Duodenal mucosa (tissue), 2 donors: Measurements from ENCODE around the gene SLC17A9.

Experiments
- H3K27ac ChIP-seq: one replicate; pipeline ENCODE4 v1.7.0; 2013; ENCODE audit warnings: low read depth, low read length
- H3K27me3 ChIP-seq, 2 donors: one replicate each; pipeline ENCODE4 v1.7.0; 2013; ENCODE audit warnings: low read length in 2 of 2, control low read depth in 1 of 2; ENCODE audit not compliant: insufficient read depth in 2 of 2, control insufficient read depth in 1 of 2
- H3K36me3 ChIP-seq, 2 donors: one replicate each; pipeline ENCODE4 v1.7.0; 2013; ENCODE audit warnings: low read length in 2 of 2, control low read depth in 1 of 2; ENCODE audit not compliant: insufficient read depth in 2 of 2, control insufficient read depth in 1 of 2
- H3K4me1 ChIP-seq, 2 donors: one replicate each; pipeline ENCODE4 v1.7.0; 2013; ENCODE audit warnings: low read length in 2 of 2, control low read depth in 1 of 2; ENCODE audit not compliant: insufficient read depth in 2 of 2, control insufficient read depth in 1 of 2
- H3K4me3 ChIP-seq, 2 donors: one replicate each; pipeline ENCODE4 v1.7.0; 2013; ENCODE audit warnings: low read length in 2 of 2, low read depth in 1 of 2
- H3K9ac ChIP-seq, 2 donors: one replicate each; pipeline ENCODE4 v1.7.0; 2013; ENCODE audit warnings: low read length in 2 of 2, low read depth in 1 of 2
- H3K9me3 ChIP-seq, 2 donors: one replicate each; pipeline ENCODE4 v1.7.0; 2013; ENCODE audit warnings: low read length in 2 of 2, control low read depth in 1 of 2; ENCODE audit not compliant: control insufficient read depth in 1 of 2

The SLC17A9 gene

DNA sequence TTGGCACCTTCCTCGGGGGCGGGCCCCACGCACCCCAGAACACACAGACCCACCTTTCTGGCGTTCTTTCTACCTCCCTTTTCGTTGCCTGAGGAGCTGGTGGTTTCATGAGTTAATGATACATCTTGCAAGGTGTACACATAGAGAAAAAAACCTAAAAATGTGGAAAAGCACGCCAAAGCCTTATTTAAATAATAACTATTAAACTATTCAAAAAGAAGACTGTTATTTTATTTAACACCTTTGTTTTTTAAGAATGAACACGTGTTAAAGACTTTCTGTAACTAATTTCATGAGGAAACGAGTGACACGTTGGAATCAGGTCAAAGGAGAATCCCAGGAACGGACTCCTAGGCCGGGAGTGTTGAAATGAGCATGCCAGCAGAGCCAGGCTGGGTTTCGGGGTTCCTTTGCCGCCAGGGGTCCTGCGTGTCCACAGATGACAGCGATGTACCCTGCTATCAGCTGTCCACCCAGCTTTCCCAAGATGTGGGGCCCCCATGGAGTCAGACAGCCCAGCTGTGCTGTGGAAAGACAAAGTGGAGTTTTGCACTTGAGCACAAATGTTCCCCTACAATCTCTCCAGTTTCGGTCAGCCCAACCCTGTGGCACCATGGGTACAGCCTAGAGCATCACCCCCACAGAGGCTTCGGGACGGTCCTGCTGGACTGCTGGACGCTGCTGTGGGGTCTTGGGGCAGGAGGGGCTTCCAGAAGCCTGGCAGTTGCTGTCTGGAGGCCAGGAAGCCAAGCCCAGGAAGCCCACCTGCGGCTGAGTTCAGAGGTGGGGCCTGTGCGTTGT lies 16.1 kb downstream of the SLC17A9 start:
- no peak overlapping the region for H3K4me3 ChIP-seq
- peaks cover 18 to 20% of the 10 kb centered on the region in 2 donors for H3K27me3 ChIP-seq
- no peak overlapping the region for H3K9ac ChIP-seq

DNA sequence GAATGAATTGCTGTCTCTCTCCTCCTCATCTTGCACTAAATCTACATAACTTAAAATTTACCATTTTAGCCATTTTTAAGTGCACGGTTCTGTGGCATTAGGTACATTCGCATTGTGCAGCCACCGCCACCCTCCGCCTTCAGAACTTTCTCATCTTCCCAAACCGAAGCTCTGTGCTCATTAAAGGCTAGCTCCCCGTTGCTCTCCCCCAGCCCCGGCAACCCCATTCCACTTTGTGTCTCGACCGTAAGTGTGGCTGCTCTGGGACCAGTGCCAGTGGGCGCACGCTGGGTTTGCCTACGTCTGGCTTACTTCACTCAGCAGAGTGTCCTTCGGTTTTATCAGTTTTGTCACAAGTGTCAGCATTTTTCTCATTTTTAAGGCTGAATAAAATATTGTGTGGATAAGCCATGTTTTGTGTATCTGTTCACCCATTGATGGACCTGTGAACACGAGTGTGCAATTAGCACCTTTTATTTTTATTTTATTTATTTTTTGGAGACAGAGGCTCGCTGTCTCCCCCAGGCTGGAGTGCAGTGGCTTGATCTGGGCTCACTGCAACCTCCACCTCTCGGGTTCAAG lies 16.8 kb downstream of the SLC17A9 start:
- peaks cover 7 to 10% of the 10 kb centered on the region in 2 donors for H3K4me1 ChIP-seq
- peaks cover 23 to 24% of the 10 kb centered on the region in 2 donors for H3K27me3 ChIP-seq
- H3K9ac ChIP-seq = no peak overlapping the region
- no peaks in the 10 kb centered on the region for H3K9me3 ChIP-seq
- H3K36me3 ChIP-seq = no peaks in the 10 kb centered on the region
- H3K4me3 ChIP-seq = no peak overlapping the region
- H3K27ac ChIP-seq = no peak overlapping the region

More for the DNA sequence above, 16.1 kb downstream of the SLC17A9 start:
- H3K27ac ChIP-seq = no peak overlapping the region
- no peaks in the 10 kb centered on the region for H3K9me3 ChIP-seq
- peaks cover 7 to 10% of the 10 kb centered on the region in 2 donors for H3K4me1 ChIP-seq
- H3K36me3 ChIP-seq = no peaks in the 10 kb centered on the region

DNA sequence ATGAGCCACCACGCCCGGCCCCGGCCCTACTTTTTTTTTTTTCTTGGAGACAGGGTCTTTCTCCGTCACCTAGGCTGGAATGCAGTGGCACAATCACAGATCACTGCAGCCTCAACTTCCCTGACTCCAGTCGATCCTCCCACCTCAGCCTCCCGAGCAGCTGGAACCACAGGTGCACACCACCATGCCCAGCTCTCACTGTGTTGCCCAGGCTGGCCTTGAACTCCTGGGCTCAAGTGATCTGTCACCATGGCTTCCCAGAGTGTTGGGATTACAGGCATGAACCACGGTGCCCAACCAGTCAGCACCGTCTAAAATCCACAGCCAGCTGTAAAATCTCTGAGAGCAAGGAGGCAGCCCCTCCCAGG lies 17.4 kb downstream of the SLC17A9 start:
- Histone ChIP-seq H3K27ac (no peak overlapping the region), H3K9ac (no peak overlapping the region), H3K4me3 (no peak overlapping the region), H3K27me3 (peaks cover 29 to 30% of the 10 kb centered on the region in 2 donors), H3K9me3 (no peaks in the 10 kb centered on the region), H3K36me3 (no peaks in the 10 kb centered on the region), H3K4me1 (peaks cover 7 to 10% of the 10 kb centered on the region in 2 donors)

DNA sequence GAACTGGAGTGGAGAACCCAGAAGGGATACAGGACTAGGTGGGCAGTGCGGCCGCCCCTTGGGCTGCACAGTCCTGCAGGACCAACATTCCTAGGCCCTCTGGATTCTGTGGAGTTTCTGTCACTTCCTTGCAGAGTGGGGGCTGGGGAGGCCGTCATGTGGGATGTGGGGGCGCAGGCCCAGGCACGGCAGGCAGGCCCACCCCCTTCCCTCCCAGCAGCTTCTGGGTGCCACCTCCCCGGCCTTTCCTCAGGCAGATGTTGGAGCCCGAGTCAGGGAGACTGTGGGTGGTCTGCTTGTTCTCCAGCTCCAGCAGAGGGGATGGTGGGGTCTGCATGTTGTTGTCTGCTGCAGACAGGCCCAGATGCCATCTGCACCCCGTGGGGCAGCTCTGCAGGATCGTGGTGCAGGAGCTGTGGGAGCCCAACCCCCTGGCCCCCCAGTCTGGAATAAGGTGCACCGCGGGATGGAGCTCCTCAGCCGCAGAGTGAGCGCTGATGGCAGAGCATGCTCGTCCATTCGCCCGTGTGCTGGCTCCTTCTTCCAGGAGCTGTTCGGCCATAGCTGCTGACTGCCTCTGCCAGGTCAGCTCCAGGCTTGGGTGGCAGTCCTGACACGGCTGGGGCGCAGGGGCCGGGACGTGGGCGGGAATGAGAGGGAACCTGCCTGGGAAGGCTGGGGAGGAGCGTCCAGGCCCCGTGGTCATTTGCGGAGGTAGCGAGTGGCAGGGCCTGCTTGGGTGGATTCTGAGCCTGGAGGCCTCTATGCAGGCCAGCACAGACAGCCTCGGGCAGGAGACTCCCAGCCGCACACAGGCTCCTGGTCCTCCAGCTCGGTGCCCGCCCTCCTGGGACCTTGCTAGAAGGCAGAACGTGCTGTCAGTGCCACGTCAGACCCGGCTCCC lies 18.1 kb downstream of the SLC17A9 start:
- peaks cover 35 to 37% of the 10 kb centered on the region in 2 donors for H3K27me3 ChIP-seq
- H3K9ac ChIP-seq = no peak overlapping the region

DNA sequence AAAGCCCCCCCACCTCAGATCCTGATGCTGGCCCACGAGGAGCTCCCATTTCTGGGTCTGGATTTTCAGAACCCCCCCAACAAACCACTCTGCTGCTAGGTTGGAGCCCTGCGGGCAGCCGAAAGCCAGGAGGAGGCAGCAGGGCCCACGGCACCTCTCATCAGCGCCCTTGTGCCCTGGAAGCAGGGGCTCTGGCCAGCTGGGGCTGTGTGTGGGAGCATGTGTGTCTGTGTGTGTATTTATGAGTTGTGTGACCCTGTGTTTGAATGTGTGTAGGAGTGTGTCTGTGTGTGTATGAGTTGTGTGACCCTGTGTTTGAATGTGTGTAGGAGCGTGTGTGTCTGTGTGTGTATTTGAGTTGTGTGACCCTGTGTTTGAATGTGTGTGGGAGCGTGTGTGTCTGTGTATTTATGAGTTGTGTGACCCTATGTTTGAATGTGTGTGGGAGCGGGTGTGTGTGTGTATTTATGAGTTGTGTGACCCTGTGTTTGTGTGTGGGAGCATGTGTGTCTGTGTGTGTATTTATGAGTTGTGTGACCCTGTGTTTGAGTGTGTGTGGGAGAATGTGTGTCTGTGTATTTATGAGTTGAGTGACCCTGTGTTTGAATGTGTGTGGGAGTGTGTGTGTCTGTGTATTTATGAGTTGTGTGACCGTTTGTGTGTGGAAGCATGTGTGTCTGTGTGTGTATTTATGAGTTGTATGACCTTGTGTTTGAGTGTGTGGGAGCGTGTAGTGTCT lies 18.9 kb downstream of the SLC17A9 start:
- no peak overlapping the region for H3K9ac ChIP-seq
- peaks cover 7 to 10% of the 10 kb centered on the region in 2 donors for H3K4me1 ChIP-seq
- peaks cover 37 to 38% of the 10 kb centered on the region in 2 donors for H3K27me3 ChIP-seq
- H3K4me3 ChIP-seq = no peak overlapping the region
- no peak overlapping the region for H3K27ac ChIP-seq
- no peaks in the 10 kb centered on the region for H3K36me3 ChIP-seq
- H3K9me3 ChIP-seq = no peaks in the 10 kb centered on the region

More for the DNA sequence above, 18.1 kb downstream of the SLC17A9 start:
- Histone ChIP-seq H3K27ac (no peak overlapping the region), H3K9me3 (no peaks in the 10 kb centered on the region), H3K4me3 (no peak overlapping the region), H3K4me1 (peaks cover 7 to 10% of the 10 kb centered on the region in 2 donors), H3K36me3 (no peaks in the 10 kb centered on the region)

DNA sequence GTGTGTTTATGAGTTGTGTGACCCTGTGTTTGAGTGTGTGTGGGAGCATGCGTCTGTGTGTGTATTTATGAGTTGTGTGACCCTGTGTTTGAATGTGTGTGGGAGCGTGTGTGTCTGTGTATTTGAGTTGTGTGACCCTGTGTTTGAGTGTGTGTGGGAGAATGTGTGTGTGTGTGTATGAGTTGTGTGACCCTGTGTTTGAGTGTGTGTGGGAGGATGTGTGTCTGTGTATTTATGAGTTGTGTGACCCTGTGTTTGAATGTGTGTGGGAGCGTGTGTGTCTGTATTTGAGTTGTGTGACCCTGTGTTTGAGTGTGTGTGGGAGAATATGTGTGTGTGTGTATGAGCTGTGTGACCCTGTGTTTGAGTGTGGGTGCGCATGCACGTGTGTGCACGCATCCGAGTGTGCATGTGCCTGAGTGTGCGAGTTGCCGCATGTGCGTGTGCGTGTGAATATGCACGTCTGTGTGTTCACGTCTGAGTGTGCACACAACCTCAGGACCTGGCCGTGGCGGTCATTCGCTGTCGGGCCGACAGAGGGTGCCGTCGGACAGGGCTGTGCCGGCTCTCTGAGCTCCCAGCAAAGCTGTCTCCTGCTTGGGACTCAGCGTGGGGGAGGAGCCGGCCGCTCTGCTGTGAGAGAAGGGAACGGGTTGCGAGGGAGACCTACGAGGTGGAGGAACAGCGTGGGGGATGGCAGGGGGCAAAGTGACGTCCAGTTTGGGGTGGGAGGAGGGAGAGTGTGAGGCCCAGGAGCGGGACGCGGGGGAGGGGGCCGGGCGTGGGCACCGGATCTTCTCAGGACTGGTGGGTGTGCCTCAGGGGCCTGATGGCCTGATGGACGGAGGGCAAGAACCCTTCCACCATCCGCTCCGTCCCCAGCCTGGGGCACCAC lies 19.7 kb downstream of the SLC17A9 start:
- H3K36me3 ChIP-seq = no peaks in the 10 kb centered on the region
- peak overlapping the region in 1 of 2 donors; percentile 53 for H3K4me3 ChIP-seq
- no peaks in the 10 kb centered on the region for H3K9me3 ChIP-seq
- no peak overlapping the region for H3K9ac ChIP-seq
- H3K4me1 ChIP-seq = peaks cover 7 to 10% of the 10 kb centered on the region in 2 donors
- no peak overlapping the region for H3K27ac ChIP-seq
- peaks cover 37 to 43% of the 10 kb centered on the region in 2 donors for H3K27me3 ChIP-seq

DNA sequence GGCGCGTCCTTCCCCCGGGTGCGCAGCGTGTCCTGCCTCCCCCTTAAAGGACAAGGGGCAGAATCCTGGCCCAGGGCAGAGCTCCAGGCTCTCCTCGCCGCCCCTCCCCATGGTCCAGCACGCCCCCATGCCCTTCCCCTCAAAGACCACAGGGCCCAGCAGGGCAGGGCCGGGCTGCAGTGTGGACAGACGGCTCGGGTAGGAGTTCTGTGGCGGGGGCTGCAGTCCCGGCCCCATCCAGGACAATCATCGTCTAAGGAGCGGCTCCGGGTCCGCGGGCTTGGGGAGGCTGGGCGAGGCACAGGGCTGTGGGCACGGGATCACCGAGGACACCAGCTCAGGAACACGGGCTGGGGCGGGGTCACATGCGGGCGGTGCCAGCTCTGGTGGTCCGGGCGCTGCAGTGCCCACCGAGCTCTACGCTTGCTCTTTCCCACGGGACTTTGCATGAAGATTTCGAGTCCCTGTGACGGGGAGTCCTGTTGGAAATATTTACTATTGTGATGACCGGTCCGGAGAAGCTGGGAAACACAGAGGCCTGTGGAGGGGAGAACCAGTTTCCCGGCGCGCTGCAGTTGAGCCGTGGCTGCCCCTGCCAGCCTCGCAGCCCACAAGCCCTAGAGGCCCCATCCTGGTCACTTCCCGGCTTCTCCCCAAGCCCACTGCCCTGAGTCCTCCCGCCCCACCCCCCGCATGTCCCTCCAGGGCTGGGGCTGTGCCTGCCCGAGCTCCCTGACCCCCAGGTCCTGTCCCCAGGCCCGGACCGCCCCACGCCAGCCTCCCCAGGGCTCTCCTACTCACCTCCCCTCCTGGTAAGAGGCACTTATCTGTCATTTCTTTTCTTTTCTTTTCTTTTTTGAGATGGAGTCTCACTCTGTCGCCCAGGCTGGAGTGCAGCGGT lies 20.6 kb downstream of the SLC17A9 start:
- no peaks in the 10 kb centered on the region for H3K36me3 ChIP-seq
- no peak overlapping the region for H3K9ac ChIP-seq
- no peak overlapping the region for H3K27ac ChIP-seq
- H3K9me3 ChIP-seq = no peaks in the 10 kb centered on the region
- H3K4me3 ChIP-seq = peak overlapping the region in 1 of 2 donors; percentile 53
- H3K27me3 ChIP-seq = peaks cover 43 to 44% of the 10 kb centered on the region in 2 donors
- H3K4me1 ChIP-seq = peaks cover 7 to 12% of the 10 kb centered on the region in 2 donors

DNA sequence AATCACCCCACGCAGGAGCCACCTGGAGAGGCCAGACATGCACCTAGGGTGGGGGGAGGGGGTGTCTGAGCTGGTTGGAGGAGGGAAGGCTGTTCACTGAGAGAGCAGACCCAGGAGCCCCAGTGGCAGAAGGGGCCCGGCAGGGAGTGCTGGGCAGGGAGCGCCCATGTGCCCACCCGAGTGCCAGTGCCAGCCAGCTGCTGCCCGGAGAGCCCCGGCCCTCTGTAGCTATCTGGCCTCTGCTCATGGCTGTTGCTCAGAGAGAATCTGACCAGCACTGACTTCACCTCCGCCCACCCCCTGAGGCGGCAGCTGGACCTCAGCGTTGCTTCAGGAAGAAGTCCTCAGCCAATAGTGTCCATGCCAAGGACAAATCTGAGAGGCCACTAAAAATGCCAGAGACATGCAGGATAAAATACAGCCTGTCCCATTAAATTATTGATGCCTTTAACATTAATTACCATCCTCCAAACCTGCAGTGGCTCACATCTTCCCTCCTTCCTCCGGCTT lies 22.8 kb downstream of the SLC17A9 start:
- H3K27me3 ChIP-seq = peaks cover 50 to 63% of the 10 kb centered on the region in 2 donors
- no peaks in the 10 kb centered on the region for H3K9me3 ChIP-seq
- no peak overlapping the region for H3K9ac ChIP-seq
- no peaks in the 10 kb centered on the region for H3K36me3 ChIP-seq
- H3K27ac ChIP-seq = no peak overlapping the region
- H3K4me1 ChIP-seq = peaks cover 7 to 15% of the 10 kb centered on the region in 2 donors
- H3K4me3 ChIP-seq = no peak overlapping the region
